SIG-M5 (cell line): ENCODE measurements around the gene PROZ.

Source experiments
- DNase-seq: peaks from one replicate; lab custom pipeline; 2025; lab: John Stamatoyannopoulos, UW

The PROZ gene

DNA sequence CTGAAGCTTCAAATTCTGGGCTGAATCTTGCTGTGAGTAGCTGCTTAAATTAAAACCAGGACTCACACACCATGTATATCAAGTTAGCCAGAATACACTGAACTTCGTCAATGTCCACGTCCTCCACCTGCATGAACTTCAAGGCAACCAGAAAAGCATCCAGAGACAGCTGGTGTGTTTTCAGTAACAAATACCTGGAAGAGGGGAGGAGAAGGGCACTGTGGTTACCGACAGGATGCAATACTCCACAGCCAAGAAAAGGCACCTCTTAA is 20.4 kb downstream of the PROZ start:
- no peak for DNase-seq

- DNase-seq, result no peak
Measured at GRCh38 chr13:113179374-113180230, 21.2 kb downstream of the PROZ start.

GRCh38 chr13:113182046-113182445 is 23.6 kb downstream of the PROZ start:
- no peak for DNase-seq

DNA sequence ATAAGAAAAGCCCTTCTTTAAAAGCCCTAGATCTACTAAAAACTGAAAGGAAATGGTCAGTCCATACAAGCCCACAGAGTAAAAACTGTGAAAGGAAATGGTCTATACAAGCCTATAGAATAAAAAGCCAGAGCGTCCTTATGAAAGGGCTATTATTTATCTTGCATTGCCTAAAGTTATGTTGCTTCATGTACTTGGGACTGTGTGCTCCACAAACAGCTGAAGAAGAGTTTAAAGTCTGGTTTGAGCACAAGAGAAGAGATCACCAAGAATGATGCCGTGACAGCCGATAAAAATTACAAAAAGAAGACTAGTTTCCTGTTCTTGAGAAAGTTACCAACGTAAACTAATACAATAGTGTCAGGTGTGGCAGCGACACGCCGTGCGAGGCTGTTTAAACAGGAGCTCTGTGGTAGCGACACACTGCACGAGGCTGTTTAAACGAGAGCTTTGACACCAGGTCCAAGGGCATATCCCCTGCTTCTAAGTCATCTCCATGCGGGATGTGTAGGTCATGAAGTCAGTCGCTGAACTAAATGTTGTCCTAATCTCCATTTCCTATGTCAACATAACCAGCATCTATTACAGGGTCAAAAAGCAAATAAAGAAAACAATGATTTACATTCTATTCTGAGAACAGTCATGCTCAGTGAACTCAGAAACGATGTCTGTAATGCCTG is 25.1 kb downstream of the PROZ start:
- DNase-seq, result no peak

DNA sequence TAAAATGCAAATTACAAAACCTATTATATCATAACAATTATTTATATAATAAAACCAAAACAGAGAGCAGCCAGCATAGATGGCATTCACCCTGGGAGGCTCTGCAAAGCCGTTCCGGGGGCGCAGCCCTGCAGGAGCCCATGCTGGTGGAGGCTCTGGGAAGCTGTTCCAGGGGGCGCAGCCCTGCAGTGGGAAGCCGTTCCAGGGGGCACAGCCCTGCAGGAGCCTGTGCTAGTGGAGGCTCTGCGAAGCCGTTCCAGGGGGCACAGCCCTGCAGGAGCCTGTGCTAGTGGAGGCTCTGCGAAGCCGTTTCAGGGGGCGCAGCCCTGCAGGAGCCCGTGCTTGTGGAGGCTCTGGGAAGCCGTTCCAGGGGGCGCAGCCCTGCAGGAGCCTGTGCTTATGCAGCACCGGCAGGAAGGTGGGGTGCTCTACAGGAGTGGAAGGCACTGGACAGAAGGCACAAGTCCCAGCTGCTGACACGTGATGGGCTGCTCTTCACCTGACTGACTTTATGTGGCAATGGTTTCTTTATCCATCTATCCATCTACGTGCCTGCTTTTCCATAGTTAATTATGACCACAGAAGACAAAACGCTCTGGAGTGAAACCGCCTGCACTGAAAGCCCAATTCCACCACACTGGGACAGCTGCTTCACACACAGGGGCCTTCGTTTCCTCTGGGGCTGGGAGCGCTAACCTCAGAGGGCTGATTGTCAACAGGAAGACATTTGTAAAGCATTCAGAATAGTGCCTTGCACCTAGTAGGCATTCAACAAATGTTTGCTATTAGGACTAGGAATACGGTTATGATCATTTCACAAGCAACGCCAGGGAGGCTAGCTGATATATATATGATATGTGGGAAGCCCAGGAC is 26.4 kb downstream of the PROZ start:
- no peak for DNase-seq

DNA sequence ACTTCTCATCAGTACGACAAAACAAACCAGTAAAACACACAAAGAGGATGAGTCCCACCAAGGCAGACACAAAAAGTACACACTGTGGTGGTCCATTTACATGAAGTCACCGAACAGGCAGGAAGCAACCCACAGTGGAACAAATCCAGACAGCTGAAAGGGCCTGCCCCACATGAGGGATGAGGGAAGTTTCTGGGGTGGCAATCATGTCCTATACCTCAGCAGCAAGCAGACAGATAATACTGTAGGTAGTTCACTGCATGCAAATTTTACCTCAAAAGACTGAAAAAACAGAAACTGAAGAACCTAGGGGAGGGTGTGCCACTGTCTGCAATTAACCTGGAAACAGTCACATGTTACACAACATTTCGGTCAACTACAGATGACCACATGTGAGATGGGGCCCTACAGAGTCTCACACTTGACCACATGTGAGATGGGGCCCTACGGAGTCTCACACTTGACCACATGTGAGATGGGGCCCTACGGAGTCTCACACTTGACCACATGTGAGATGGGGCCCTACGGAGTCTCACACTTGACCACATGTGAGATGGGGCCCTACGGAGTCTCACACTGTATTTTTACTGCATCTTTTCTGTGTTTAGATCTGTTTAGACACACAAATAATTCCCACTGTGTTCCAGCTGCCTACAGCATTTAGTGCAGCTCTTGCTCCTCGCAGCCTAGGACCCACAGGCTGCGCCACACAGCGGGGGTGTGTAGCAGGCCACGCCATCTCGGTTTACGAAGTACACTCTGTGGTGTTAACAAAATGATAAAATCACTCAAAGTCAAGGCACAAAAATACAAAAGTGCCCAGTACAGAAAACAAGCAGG is 27.8 kb downstream of the PROZ start:
- no peak for DNase-seq

- peak; percentile 27 for DNase-seq
Measured at GRCh38 chr13:113187263-113187669, 28.8 kb downstream of the PROZ start.

- no peak for DNase-seq
Measured at GRCh38 chr13:113187883-113188665, 29.6 kb downstream of the PROZ start.

GRCh38 chr13:113190181-113190580 is 31.7 kb downstream of the PROZ start:
- DNase-seq, result no peak

DNA sequence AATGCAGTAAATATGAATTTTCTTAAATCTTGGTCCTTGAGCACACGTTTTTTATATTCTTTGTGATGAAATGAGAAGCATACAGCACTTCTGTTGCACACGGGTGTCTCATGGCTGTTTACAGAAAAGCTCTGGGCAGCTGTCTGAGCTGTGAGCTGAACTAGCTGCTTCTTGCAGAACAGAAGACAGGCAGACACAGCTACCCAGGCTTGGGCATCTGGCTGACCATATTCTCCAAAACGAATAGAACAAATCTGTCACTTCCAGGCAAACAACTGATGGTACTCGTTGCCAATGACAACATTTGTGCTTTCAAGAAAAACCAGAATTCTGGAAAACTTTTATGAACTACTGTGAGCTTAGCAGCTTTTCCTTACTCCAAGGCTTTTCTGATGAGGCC is 33.8 kb downstream of the PROZ start:
- DNase-seq, result no peak

DNA sequence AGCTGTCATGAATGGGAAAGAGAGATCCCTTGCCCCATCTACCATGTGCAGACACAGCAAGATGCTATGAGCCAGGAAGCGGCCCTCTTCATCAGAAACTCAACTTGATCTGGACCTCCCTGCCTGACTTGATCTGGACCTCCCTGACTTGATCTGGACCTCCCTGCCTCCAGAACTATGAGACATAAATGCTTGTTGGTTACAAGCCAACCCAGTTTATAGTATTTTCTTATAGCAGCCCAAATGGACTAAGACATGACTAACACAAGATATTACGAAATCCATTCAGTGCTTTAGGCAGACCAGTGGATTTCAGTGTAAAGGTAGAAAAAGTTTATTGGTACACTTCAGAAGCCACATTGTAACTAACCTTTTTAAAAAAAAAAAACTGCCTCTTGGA is 34.5 kb downstream of the PROZ start:
- DNase-seq, result no peak

- no peak for DNase-seq
Measured at GRCh38 chr13:113195360-113195759, 36.9 kb downstream of the PROZ start.

DNA sequence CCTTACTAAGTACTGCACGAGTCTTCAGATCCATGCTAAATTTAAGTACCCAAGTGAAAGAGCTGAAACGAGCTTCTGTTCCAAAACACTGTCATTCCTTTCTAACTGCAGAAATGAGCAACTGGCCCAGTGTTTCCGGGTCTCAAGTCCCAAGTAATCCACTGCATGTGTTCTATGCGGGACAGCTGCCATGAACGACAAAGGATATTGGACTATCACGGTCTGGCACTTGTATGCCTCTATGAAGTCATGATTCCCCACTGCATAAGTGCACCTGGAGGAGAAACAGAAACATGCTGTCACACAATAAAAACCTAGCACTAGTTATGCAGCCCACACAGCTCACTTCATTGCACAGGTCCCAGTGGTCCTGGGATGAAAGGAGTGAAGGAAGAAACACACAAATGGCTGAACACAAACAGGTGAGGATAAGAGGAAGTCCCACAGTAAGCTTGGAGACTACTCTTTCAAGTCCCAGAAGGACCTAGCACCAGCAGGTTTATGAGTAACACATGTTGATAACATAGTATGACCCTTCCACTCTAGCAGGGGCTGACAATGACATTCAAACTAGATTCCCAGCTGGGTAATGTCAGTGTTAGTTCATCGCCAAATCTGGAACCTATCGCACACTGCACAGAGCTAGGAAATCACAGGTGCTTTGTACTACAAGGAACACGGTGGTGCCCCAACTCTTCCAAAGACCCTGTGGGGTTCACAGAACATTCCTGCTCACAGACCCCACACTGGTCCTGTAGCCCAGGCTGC is 38.7 kb downstream of the PROZ start:
- no peak for DNase-seq

- DNase-seq, result no peak
Measured at GRCh38 chr13:113201815-113202214, 43.4 kb downstream of the PROZ start.

DNA sequence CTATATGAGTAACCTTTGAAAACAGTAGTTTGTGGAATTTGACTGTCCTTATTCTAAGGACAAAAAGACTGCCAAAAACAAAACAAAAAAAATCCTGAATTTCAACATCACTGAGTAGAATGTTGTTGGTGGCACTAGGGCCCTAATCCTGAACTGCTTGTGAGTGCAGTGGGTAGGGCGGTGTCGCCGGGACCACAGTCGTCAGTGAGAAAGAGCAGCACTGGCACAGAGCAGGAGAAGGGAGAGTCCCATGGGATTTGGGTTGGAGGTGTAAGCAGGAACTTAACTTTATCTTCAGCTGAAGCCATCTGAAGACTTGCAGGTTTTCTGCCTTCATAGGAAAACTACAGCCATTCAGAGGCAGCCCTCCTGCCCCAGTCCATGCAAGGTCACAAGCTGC is 44.5 kb downstream of the PROZ start:
- no peak for DNase-seq

DNA sequence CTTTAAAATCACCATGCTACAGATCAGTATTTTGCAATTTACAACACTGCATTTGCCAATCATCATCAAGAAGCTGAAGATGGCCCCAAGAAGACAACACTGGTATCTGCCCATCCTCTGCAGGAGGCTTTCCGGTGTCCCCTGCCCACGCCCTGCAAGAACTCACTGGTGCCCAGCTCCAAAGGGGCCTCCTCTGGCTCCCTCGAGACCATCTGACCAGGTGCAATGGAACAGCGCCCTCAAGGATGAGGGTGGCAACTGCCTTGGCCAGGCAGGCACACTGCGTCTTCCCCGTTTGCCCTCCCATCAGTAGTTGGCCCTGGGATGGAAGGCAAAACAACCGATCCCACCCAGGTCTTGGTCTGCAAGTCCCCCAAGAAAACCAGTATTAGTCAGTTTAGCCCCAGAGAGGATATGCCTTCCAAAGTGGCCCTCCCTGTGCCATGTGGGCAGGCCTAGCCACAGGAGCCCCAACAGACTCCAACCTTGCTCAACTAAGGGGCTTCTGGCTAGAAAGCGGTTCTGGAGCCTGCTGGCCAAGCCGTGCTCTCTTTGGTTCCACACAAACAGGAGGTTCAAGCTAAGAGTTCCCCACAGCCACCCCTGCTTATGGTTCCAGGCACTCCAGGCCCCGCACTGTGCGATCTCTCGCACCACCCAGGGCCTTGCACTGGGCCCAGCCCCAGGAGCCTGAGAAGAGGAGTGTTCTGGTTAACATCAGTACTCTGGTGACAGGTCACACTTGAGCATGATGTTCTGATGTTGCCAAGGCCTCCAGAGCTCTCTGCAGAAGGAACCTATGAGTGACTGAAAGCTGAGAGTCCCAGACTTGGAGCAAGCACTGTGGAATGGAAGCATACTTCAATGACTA is 45.3 kb downstream of the PROZ start:
- no peak for DNase-seq

DNA sequence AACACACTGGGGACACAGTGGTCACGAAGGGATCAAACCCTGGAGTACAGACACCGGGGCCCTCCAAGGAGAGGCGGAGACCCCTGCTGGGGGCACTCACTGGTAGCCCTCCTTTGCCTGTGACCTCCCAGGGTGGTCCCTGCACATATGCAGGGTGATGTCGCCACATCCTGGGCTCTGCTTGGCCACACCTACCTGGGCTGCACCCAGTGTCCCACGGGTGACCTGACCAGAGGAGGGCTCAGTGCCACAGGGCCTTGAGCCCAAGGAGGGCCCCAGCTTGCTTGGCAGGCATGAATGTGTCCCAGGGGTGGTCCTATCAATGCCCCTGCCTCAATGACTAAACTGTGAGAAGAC is 45.9 kb downstream of the PROZ start:
- no peak for DNase-seq

DNA sequence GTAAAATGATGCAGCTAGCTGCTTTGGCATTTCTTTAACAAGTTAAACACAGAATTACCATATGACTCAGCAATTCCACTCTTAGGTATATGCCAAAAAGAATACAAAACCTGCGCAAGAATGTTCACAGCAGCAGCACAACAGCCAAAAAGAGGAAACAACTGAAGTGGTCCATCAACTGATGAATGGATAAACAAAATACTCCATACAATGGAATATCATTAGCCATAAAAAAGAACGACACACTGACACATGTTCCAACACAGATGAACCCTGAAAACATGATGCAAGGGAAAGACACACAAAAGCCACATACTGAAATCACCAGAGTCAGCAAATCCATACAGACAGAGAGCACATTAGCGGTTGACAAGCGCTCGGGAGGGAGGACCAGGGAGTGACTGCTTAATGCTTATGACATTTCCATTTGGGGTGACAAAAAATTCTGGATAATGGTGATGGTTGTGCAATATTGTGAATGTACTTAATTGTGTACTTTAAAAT is 47.0 kb downstream of the PROZ start:
- no peak for DNase-seq

GRCh38 chr13:113207460-113207859 is 49.0 kb downstream of the PROZ start:
- no peak for DNase-seq
